GM12878 (cell line): ENCODE results near the gene ZSWIM6. TPM values are rescaled to one million over a fixed set of nuclear protein-coding genes. Genes with fewer than 3 reads are reported as not detected.
"Not testable (repeated sequence)": the region's sequence is repeated elsewhere in the genome, so short reads cannot be mapped to it uniquely, and the experiment has no call there.

Source experiments
- ATAC-seq: fragments of 200-7000 bp; cut with Tn5 transposase; 3 replicates; pipeline ENCODE4 v1.9.1; 2020; ENCODE audit warnings: mild to moderate bottlenecking, moderate library complexity
- BruUV-seq: library from RNA; stranded (reverse); fragments of 400-500 nt; replicated peaks from 2 replicates; lab custom pipeline; 2021; lab: Mats Ljungman, UMichigan
- CTCF ChIA-PET: fragments of 300-600 bp; sonication (Branson Sonifier 250); formaldehyde crosslinking; extraction: SDS; loops from one replicate; lab custom pipeline; 2021; ENCODE audit warnings: inconsistent platforms; lab: Yijun Ruan, JAX
- POLR2A ChIA-PET: fragments of 350-600 bp; formaldehyde crosslinking; extraction: SDS; loops from one replicate; lab custom pipeline; 2021; ENCODE audit warnings: inconsistent platforms; lab: Charles Lee
- RAD21 ChIA-PET: fragments of 300-600 bp; sonication (Branson Sonifier 250); formaldehyde crosslinking; loops from one replicate; lab custom pipeline; 2023; ENCODE audit warnings: antibody characterized with exemption; ENCODE audit not compliant: unreplicated experiment; lab: Charles Lee
- SMC1A ChIA-PET: fragments of 300-600 bp; sonication (Branson Sonifier 250); formaldehyde crosslinking; loops from one replicate; lab custom pipeline; 2023; ENCODE audit not compliant: unreplicated experiment, uncharacterized antibody; lab: Charles Lee
- DNase-seq: peaks from one replicate; pipeline ENCODE4 v3.0.0-alpha.2; 2011; ENCODE audit warnings: low read depth, low spot score
- FAIRE-seq: peaks from 3 replicates; lab custom pipeline; 2011; peaks lifted over from hg19 to GRCh38; lab: Jason Lieb, UNC
- H2AFZ ChIP-seq: 2 replicates; pipeline ENCODE4 v1.6.0; 2011; ENCODE audit warnings: low read depth, low read length, control low read depth; ENCODE audit not compliant: control insufficient read depth
- H3K27ac ChIP-seq: 2 replicates; pipeline ENCODE4 v1.5.1; 2011; ENCODE audit warnings: control low read depth; ENCODE audit not compliant: control insufficient read depth, insufficient read depth
- H3K27me3 ChIP-seq, 2 experiments: replicated peaks in 1 of 2; 2 replicates each; pipeline versions ENCODE4 v1.6.0 to v1.6.1; 2011; ENCODE audit warnings: low read length in 1 of 2; ENCODE audit not compliant: control insufficient read depth in 2 of 2, insufficient read depth in 2 of 2
- H3K36me3 ChIP-seq, 2 experiments: 2 replicates each; pipeline ENCODE4 v1.5.1; 2011; ENCODE audit warnings: low read length in 1 of 2; ENCODE audit not compliant: control insufficient read depth in 2 of 2, insufficient read depth in 2 of 2
- H3K4me1 ChIP-seq: 2 replicates; pipeline ENCODE4 v1.6.1; 2011; ENCODE audit warnings: mild to moderate bottlenecking, low read length, moderate library complexity, mixed read lengths; ENCODE audit not compliant: control insufficient read depth, insufficient read depth
- H3K4me2 ChIP-seq: 2 replicates; pipeline ENCODE4 v1.6.0; 2011; ENCODE audit warnings: control low read depth; ENCODE audit not compliant: control insufficient read depth, insufficient read depth
- H3K4me3 ChIP-seq: fragments of 200-600 bp; sonication (generic); 2 replicates; pipeline ENCODE4 v1.5.1; 2016
- H3K79me2 ChIP-seq: 2 replicates; pipeline ENCODE4 v1.6.0; 2011; ENCODE audit warnings: low read length; ENCODE audit not compliant: control insufficient read depth, insufficient read depth
- H3K9ac ChIP-seq: 2 replicates; pipeline ENCODE4 v1.8.0; 2011; ENCODE audit warnings: low read length, control low read depth, mixed read lengths; ENCODE audit not compliant: control insufficient read depth, insufficient read depth
- H3K9me3 ChIP-seq: replicated peaks from 3 replicates; pipeline ENCODE4 v1.5.1; 2011; ENCODE audit warnings: mild to moderate bottlenecking, low read length; ENCODE audit not compliant: control insufficient read depth, insufficient read depth
- H4K20me1 ChIP-seq: 2 replicates; pipeline ENCODE4 v1.6.0; 2011; ENCODE audit not compliant: control insufficient read depth, insufficient read depth
- BACH1 ChIP-seq: fragments of 450-650 bp; IDR thresholded peaks from 2 replicates; pipeline ENCODE4 v1.6.1; 2017; ENCODE audit warnings: mild to moderate bottlenecking, borderline replicate concordance
- HCFC1 ChIP-seq: fragments of 150-350 bp; IDR thresholded peaks from 2 replicates; pipeline ENCODE4 v1.6.1; 2014; ENCODE audit warnings: low read length
- HDAC6 ChIP-seq: fragments of 200-600 bp; sonication (generic); IDR thresholded peaks from one replicate; pipeline ENCODE4 v1.8.0; 2017; ENCODE audit warnings: antibody characterized with exemption; ENCODE audit not compliant: unreplicated experiment
- MXI1 ChIP-seq: fragments of 150-350 bp; IDR thresholded peaks from 2 replicates; pipeline ENCODE4 v1.6.1; 2011; ENCODE audit warnings: low read depth, mild to moderate bottlenecking, inconsistent platforms, low read length, improper control_type of control experiment
- POLR2AphosphoS5 ChIP-seq: IDR thresholded peaks from 2 replicates; pipeline ENCODE4 v1.6.1; 2011; ENCODE audit warnings: mild to moderate bottlenecking, low read length, inconsistent platforms
- ZNF384 ChIP-seq: IDR thresholded peaks from 2 replicates; pipeline ENCODE4 v1.6.1; 2012; ENCODE audit warnings: low read depth, mild to moderate bottlenecking, low read length, improper control_type of control experiment, borderline replicate concordance
- WGBS: methylation state at CpG from one replicate; pipeline ENCODE4 v1.1.6; 2016; ENCODE audit warnings: low lambda C conversion rate; ENCODE audit not compliant: insufficient replicate concordance, insufficient coverage; ENCODE audit errors: missing lambda C conversion rate; 5-methylcytosine and 5-hydroxymethylcytosine counted together
- in situ Hi-C: fragments of 300-500 bp; cut with MboI; formaldehyde crosslinking; loops from 9 replicates; pipeline ENCODE4 v1.14.3; 2018; ENCODE audit warnings: mixed read lengths
- intact Hi-C: fragments of 100-400 bp; cut with micrococcal nuclease; formaldehyde crosslinking; loops from one replicate; pipeline ENCODE4 v1.14.2; 2022; ENCODE audit not compliant: unreplicated experiment
- polyA plus RNA-seq, 11 experiments: library from polyadenylated mRNA; depleted of rRNA in 4 of 11; unstranded in 6 of 11; stranded (reverse) in 5 of 11; fragments of >200 nt; fragmentation: Nextera tagmentation in 4 of 11; fragmentation: Illumina TruSeq in 1 of 11; extraction: Ambion mirVana in 4 of 11; extraction: Trizol in 1 of 11; gene quantifications; 1 replicate in 1 of 11; 2 replicates in 10 of 11; pipeline versions ENCODE4 v1.2.1 to v1.2.3, GENCODE V29; 2011 to 2016; ENCODE audit warnings: inconsistent platforms in 2 of 11, missing spikeins in 2 of 11, low read depth in 1 of 11
- total RNA-seq, 4 experiments: library from RNA; depleted of rRNA in 3 of 4; stranded (reverse); fragments of >200 nt in 3 of 4; fragmentation: Illumina TruSeq in 1 of 4; extraction: Trizol in 1 of 4; gene quantifications; 2 replicates each; pipeline versions ENCODE4 v1.2.1 to v1.2.3, GENCODE V29; 2013 to 2021
- TF ChIP-seq, protein P1 (sequence below): IDR thresholded peaks from 2 replicates; pipeline ENCODE4 v1.6.1; 2012; ENCODE audit warnings: low read depth, low read length, improper control_type of control experiment
- TF ChIP-seq, protein P2 (sequence below): fragments of 450-650 bp; IDR thresholded peaks from 2 replicates; pipeline ENCODE4 v1.6.1; 2014; ENCODE audit warnings: mild to moderate bottlenecking

The ZSWIM6 gene
- total and polyA plus RNA-seq, 10 of the 15 experiments (the other 5 are each of a cell fraction or from before 2014, with no cell fraction given): 0.53 to 6.2 (median 3.4) TPM

DNA sequence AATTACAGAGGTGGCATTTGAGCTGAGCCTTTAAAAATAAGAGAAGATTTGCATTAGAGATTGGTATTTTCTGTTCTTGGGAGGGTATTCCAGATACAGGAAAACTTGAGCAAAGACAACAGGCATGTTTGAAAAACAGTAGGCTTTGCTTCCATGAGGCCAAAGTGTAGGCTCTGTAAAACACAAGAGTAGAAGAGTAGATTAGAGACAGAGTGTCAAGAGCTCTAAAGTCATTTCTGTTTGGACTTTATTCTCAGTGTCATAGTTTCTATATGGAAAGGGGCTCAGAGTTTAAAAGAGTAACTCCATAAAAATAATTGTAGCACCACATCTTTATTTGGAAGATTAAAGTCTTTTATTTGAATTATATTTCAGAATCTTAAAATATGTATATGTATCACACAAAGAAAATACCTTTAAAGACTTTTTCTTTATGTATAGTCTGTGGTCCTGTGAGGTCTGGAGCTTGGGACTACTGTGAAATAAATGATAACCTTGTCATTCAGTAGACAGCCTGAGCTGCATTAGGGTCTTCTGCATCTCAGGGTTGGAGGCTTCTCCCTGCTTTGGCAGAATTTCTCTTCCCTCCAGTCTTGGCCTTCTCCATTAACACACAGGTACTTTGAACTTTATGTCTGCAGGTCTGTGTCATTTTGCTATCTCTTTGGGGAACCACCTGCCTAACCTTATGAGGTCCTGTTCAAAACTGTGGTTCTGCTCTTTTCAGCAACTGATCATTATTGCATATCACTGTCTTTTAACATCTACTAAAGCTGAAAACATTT is 73.6 kb downstream of the ZSWIM6 start:
- H3K36me3 ChIP-seq: no peaks in the 10 kb centered on the region
- no peak overlapping the region for H2AFZ ChIP-seq
- ATAC-seq: 0 out of 3 replicates have a peak, but pooled peaks have one; percentile 7
- H3K4me2 ChIP-seq: no peak overlapping the region
- H3K9ac ChIP-seq: no peak overlapping the region
- no peak overlapping the region for H3K4me3 ChIP-seq
- no peak for DNase-seq
- BruUV-seq: no TSS peak
- H4K20me1 ChIP-seq: no peaks in the 10 kb centered on the region
- no peaks in the 10 kb centered on the region for H3K9me3 ChIP-seq
- peak; percentile 23 for FAIRE-seq
- TF ChIP-seq ZNF384 (no peak), HDAC6 (no peak), HCFC1 (no peak), BACH1 (no peak), MXI1 (no peak), POLR2AphosphoS5 (no peak)
- TF ChIP-seq, protein P1, sequence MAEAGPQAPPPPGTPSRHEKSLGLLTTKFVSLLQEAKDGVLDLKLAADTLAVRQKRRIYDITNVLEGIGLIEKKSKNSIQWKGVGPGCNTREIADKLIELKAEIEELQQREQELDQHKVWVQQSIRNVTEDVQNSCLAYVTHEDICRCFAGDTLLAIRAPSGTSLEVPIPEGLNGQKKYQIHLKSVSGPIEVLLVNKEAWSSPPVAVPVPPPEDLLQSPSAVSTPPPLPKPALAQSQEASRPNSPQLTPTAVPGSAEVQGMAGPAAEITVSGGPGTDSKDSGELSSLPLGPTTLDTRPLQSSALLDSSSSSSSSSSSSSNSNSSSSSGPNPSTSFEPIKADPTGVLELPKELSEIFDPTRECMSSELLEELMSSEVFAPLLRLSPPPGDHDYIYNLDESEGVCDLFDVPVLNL: no peak
- TF ChIP-seq, protein P2, sequence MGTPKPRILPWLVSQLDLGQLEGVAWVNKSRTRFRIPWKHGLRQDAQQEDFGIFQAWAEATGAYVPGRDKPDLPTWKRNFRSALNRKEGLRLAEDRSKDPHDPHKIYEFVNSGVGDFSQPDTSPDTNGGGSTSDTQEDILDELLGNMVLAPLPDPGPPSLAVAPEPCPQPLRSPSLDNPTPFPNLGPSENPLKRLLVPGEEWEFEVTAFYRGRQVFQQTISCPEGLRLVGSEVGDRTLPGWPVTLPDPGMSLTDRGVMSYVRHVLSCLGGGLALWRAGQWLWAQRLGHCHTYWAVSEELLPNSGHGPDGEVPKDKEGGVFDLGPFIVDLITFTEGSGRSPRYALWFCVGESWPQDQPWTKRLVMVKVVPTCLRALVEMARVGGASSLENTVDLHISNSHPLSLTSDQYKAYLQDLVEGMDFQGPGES: no peak
- no peak overlapping the region for H3K27ac ChIP-seq
- ChIA-PET CTCF (no interaction called here), RAD21 (interaction anchor here (1.0 kb wide), 1 partner anchor 65 kb away, joined by 3 read pairs; no protein-coding TSS in a partner anchor), POLR2A (interaction anchor here (0.6 kb wide), 1 partner anchor 668 kb away, joined by 4 read pairs; no protein-coding TSS in a partner anchor), SMC1A (interaction anchor here (0.8 kb wide), 1 partner anchor 227 kb away, joined by 3 read pairs; no protein-coding TSS in a partner anchor)
- no peaks in the 10 kb centered on the region for H3K27me3 ChIP-seq
- no peaks in the 10 kb centered on the region for H3K79me2 ChIP-seq
- no peaks in the 10 kb centered on the region; the same call in 1 of the 2 replicates for H3K4me1 ChIP-seq
- in situ Hi-C loops (no loop called here), intact Hi-C loops (loop anchor here (5.0 to 10.0 kb wide), 2 partner anchors 243 to 351 kb away; partner anchors contain the start of gene SMIM15)

DNA sequence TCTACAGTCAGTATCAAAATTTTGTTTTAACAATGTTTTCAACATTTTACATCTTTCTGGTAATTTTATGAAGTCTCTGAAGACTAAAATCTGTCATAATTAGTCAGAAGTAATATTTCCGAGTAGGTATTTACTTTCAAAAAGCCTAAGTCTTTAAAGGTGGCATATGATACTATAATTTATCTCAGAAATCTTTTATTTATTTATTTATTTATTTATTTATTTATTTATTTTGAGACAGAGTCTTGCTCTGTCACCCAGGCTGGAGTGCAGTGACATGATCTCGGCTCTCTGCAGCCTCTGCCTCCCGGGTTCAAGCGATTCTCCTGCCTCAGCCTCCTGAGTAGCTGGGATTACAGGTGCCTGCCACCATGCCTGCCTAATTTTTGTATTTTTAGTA is 74.4 kb downstream of the ZSWIM6 start:
- H2AFZ ChIP-seq, H3K4me3 ChIP-seq, H4K20me1 ChIP-seq, DNase-seq, H3K9ac ChIP-seq, POLR2A ChIA-PET, H3K27ac ChIP-seq, in situ Hi-C loops, H3K4me1 ChIP-seq, H3K79me2 ChIP-seq, ATAC-seq, BruUV-seq, H3K4me2 ChIP-seq, CTCF ChIA-PET, SMC1A ChIA-PET, FAIRE-seq, H3K27me3 ChIP-seq, RAD21 ChIA-PET, H3K9me3 ChIP-seq, H3K36me3 ChIP-seq: not testable (repeated sequence)
- 75% methylated on average over 4 of the region's 4 CpGs for WGBS
- intact Hi-C loops: loop anchor here (5.0 to 10.0 kb wide), 2 partner anchors 244 to 352 kb away; partner anchors contain the start of gene SMIM15
